C4-2B (cell line): ENCODE data around the gene PCDH9.

Source experiments
- CTCF ChIP-seq: fragments of 450-650 bp; conservative IDR thresholded peaks from 2 replicates; pipeline ENCODE4 v1.5.1; 2017; ENCODE audit warnings: mild to moderate bottlenecking
- ZFX ChIP-seq: fragments of 450-650 bp; IDR thresholded peaks from 2 replicates; pipeline ENCODE4 v1.6.1; 2017

DNA sequence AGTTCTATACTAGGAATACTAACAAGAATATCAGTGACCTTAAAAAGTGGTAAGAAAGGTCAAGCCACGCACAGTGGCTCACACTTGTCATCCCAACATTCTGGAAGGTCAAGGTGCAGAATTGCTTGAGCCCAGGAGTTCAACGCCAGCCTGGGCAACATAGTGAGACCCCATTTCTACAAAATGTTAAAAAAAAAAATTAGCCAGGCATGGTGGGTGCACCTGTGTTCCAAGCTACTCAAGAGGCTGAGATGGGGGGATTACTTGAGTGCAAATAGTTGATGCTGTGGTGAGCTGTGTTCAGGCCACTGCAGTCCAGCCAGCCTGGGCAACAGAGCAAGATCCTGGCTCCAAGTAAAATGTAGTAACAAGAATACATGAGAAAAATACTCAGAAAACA is 61.8 kb downstream of the PCDH9 start:
- no peak for TF ChIP-seq CTCF
- TF ChIP-seq ZFX: no peak
